ENCODE results near the gene SNPH. TPM values are rescaled to one million over a fixed set of nuclear protein-coding genes. Genes with fewer than 3 reads are reported as not detected.
A peak's percentile ranks its signal among the peaks of the same experiment; 100 is the strongest.

SNPH gene
- total and polyA plus RNA-seq, 2 of the 8 experiments (the other 6 are each of a cell fraction or from before 2014, with no cell fraction given), result 0.98 to 4.9 TPM

- TF ChIP-seq POLR2A (IDR thresholded peaks at IDR 0.05; ENCODE audit: control extremely low read depth in 1 of 2, low read depth in 2 of 2, low read length in 2 of 2) (peak; percentile 55 to 57), SIX5 (IDR thresholded peaks at IDR 0.05; ENCODE audit: low read depth, low read length) (no peak), TAF7 (optimal IDR thresholded peaks at IDR 0.05; ENCODE audit: borderline replicate concordance, low read depth, low read length) (peak; percentile 63), POLR2AphosphoS5 (IDR thresholded peaks at IDR 0.05; ENCODE audit: low read depth, low read length) (peak; percentile 60; the same call in 1 of the 2 replicates), ZNF274 (IDR thresholded peaks at IDR 0.05; ENCODE audit: borderline replicate concordance, extremely low read depth, low read length) (no peak), CREB1 (IDR thresholded peaks at IDR 0.05) (peak; percentile 51; the same call in 1 of the 2 replicates), GABPA (IDR thresholded peaks at IDR 0.05; ENCODE audit: borderline replicate concordance, insufficient read depth, low read length) (no peak), ASH2L (IDR thresholded peaks at IDR 0.05; ENCODE audit: low read length) (peak; percentile 71), SIN3A (conservative IDR thresholded peaks at IDR 0.05 in 1 of 2, IDR thresholded peaks at IDR 0.05 in 1 of 2; ENCODE audit: low read depth in 1 of 2, low read length in 2 of 2) (peak in 1 of 2 experiments; percentile 53; a peak in 1 of 4 replicates), RBBP5 (IDR thresholded peaks at IDR 0.05; ENCODE audit: borderline replicate concordance, low read depth, low read length) (peak; percentile 79; the same call in 1 of the 2 replicates), TAF1 (IDR thresholded peaks at IDR 0.05; ENCODE audit: low read depth, low read length) (peak; percentile 66; the same call in 1 of the 2 replicates), GTF2F1 (IDR thresholded peaks at IDR 0.05; ENCODE audit: borderline replicate concordance, low read depth, low read length) (no peak)
Measured at GRCh38 chr20:1225783-1226654, 40.1 kb upstream of the SNPH start, which contains the start of gene RAD21L1 (continued).

Measured in H1 (cell line).